ENCODE results near the gene KCNMB2.

The KCNMB2 gene

GRCh38 chr3:178536211-178537079, at the start of gene KCNMB2:
Gene KCNMB2 (plus strand): TSS chr3:178536436.
- DNase-seq (ENCODE audit: low read depth) = no peak
- peak within 1 kb of the TSS; percentile 46 for H3K4me3 ChIP-seq (ENCODE audit: low read length)
- no peak for TF ChIP-seq CTCF (conservative IDR thresholded peaks at IDR 0.05; ENCODE audit: low read length)

GRCh38 chr3:178486903-178487302, 49.3 kb upstream of the KCNMB2 start:
- DNase-seq (ENCODE audit: low read depth) = no peak
- no peak overlapping the region for H3K4me3 ChIP-seq (ENCODE audit: low read length)
- TF ChIP-seq CTCF (conservative IDR thresholded peaks at IDR 0.05; ENCODE audit: low read length) = no peak

- H3K4me3 ChIP-seq (ENCODE audit: low read length) = no peak overlapping the region
- no peak for DNase-seq (ENCODE audit: low read depth)
- TF ChIP-seq CTCF (conservative IDR thresholded peaks at IDR 0.05; ENCODE audit: low read length) = no peak
Measured at GRCh38 chr3:178487752-178488151, 48.5 kb upstream of the KCNMB2 start.

- no peak overlapping the region for H3K4me3 ChIP-seq (ENCODE audit: low read length)
- no peak for TF ChIP-seq CTCF (conservative IDR thresholded peaks at IDR 0.05; ENCODE audit: low read length)
- DNase-seq (ENCODE audit: low read depth) = no peak
Measured at GRCh38 chr3:178491751-178492150, 44.5 kb upstream of the KCNMB2 start.

GRCh38 chr3:178492491-178492890, 43.7 kb upstream of the KCNMB2 start:
- TF ChIP-seq CTCF (conservative IDR thresholded peaks at IDR 0.05; ENCODE audit: low read length) = no peak
- no peak overlapping the region for H3K4me3 ChIP-seq (ENCODE audit: low read length)
- DNase-seq (ENCODE audit: low read depth) = no peak

GRCh38 chr3:178494386-178494785, 41.9 kb upstream of the KCNMB2 start:
- H3K4me3 ChIP-seq (ENCODE audit: low read length) = no peak overlapping the region
- TF ChIP-seq CTCF (conservative IDR thresholded peaks at IDR 0.05; ENCODE audit: low read length) = no peak
- DNase-seq (ENCODE audit: low read depth) = peak; percentile 62

- no peak overlapping the region for H3K4me3 ChIP-seq (ENCODE audit: low read length)
- no peak for DNase-seq (ENCODE audit: low read depth)
- TF ChIP-seq CTCF (conservative IDR thresholded peaks at IDR 0.05; ENCODE audit: low read length) = no peak
Measured at GRCh38 chr3:178496911-178497310, 39.3 kb upstream of the KCNMB2 start.
